Measurements from ENCODE around the gene TSPAN5.

Gene TSPAN5

GRCh38 chr4:98624144-98624543, 34.3 kb downstream of the TSPAN5 start:
- no peak for DNase-seq (ENCODE audit: low read depth)
- no peak overlapping the region for H3K4me3 ChIP-seq (ENCODE audit: control insufficient read depth, low read depth, low read length)
- TF ChIP-seq CTCF (IDR thresholded peaks at IDR 0.05; ENCODE audit: control insufficient read depth, insufficient read depth, low read depth, low read length, missing control alignments): no peak

GRCh38 chr4:98623126-98623802, 35.1 kb downstream of the TSPAN5 start:
- H3K4me3 ChIP-seq (ENCODE audit: control insufficient read depth, low read depth, low read length): no peak overlapping the region
- TF ChIP-seq CTCF (IDR thresholded peaks at IDR 0.05; ENCODE audit: control insufficient read depth, insufficient read depth, low read depth, low read length, missing control alignments): no peak
- no peak for DNase-seq (ENCODE audit: low read depth)

GRCh38 chr4:98620087-98620784, 38.2 kb downstream of the TSPAN5 start:
- no peak for DNase-seq (ENCODE audit: low read depth)
- TF ChIP-seq CTCF (IDR thresholded peaks at IDR 0.05; ENCODE audit: control insufficient read depth, insufficient read depth, low read depth, low read length, missing control alignments): no peak
- H3K4me3 ChIP-seq (ENCODE audit: control insufficient read depth, low read depth, low read length): no peak overlapping the region

- no peak overlapping the region for H3K4me3 ChIP-seq (ENCODE audit: control insufficient read depth, low read depth, low read length)
- TF ChIP-seq CTCF (IDR thresholded peaks at IDR 0.05; ENCODE audit: control insufficient read depth, insufficient read depth, low read depth, low read length, missing control alignments): no peak
- DNase-seq (ENCODE audit: low read depth): no peak
Observed at GRCh38 chr4:98619180-98619579, 39.2 kb downstream of the TSPAN5 start.

GRCh38 chr4:98618680-98619079, 39.7 kb downstream of the TSPAN5 start:
- no peak for DNase-seq (ENCODE audit: low read depth)
- H3K4me3 ChIP-seq (ENCODE audit: control insufficient read depth, low read depth, low read length): no peak overlapping the region
- TF ChIP-seq CTCF (IDR thresholded peaks at IDR 0.05; ENCODE audit: control insufficient read depth, insufficient read depth, low read depth, low read length, missing control alignments): no peak

GRCh38 chr4:98617358-98618047, 40.9 kb downstream of the TSPAN5 start:
- TF ChIP-seq CTCF (IDR thresholded peaks at IDR 0.05; ENCODE audit: control insufficient read depth, insufficient read depth, low read depth, low read length, missing control alignments): no peak
- no peak overlapping the region for H3K4me3 ChIP-seq (ENCODE audit: control insufficient read depth, low read depth, low read length)
- DNase-seq (ENCODE audit: low read depth): no peak
